Measurements from ENCODE around the gene TRIO. TPM values are rescaled to one million over a fixed set of nuclear protein-coding genes. Genes with fewer than 3 reads are reported as not detected.

The TRIO gene
- total and polyA plus RNA-seq, 2 donors (not counting 3 experiments of a cell fraction or from before 2014, with no cell fraction given), result 82.9 to 248 TPM

- H3K9me1 ChIP-seq (replicated peaks; ENCODE audit: control insufficient read depth, extremely low read depth, insufficient read depth, low read length), result no peaks in the 10 kb centered on the region
- FAIRE-seq (no peak), DNase-seq (ENCODE audit: low read depth, low spot score) (no peak)
- dilution Hi-C loops (cut with MboI; ENCODE audit: extremely low pct_ligation_motif_present, low sequenced_read_pairs) (no loop called here), intact Hi-C loops (cut with micrococcal nuclease) (no loop called here)
- peaks cover 19% of the 10 kb centered on the region for H4K20me1 ChIP-seq (replicated peaks; ENCODE audit: control insufficient read depth, extremely low read depth, insufficient read depth, low read length)
- no peaks in the 10 kb centered on the region for H3K9me3 ChIP-seq (replicated peaks; ENCODE audit: control insufficient read depth, insufficient read depth, low read length)
- H3K4me1 ChIP-seq (ENCODE audit: control insufficient read depth, extremely low read depth, insufficient read depth, low read length), result peaks cover 22% of the 10 kb centered on the region
- no peaks in the 10 kb centered on the region for H3K27me3 ChIP-seq (ENCODE audit: control insufficient read depth in 2 of 2, insufficient read depth in 2 of 2, low read length in 2 of 2)
- no peaks in the 10 kb centered on the region for H3K36me3 ChIP-seq (ENCODE audit: control insufficient read depth in 2 of 2, extremely low read depth in 1 of 2, insufficient read depth in 2 of 2, low read length in 2 of 2)
- no peak overlapping the region for H3K4me2 ChIP-seq (ENCODE audit: insufficient read depth, low read length)
- no peak for TF ChIP-seq MAX (IDR thresholded peaks at IDR 0.05; ENCODE audit: insufficient read depth, insufficient read length)
- TF ChIP-seq EZH2 (IDR thresholded peaks at IDR 0.05; ENCODE audit: borderline replicate concordance, low read depth, low read length, severe bottlenecking), result no peak
- no peak for TF ChIP-seq GATA2 (IDR thresholded peaks at IDR 0.05; ENCODE audit: insufficient read depth, insufficient read length, low read depth, low read length)
- TF ChIP-seq CTCF (IDR thresholded peaks at IDR 0.05; ENCODE audit: extremely low read depth in 1 of 2, insufficient read depth in 1 of 2, low read depth in 1 of 2, low read length in 2 of 2), result no peak
- no peak for TF ChIP-seq JUN (IDR thresholded peaks at IDR 0.05; ENCODE audit: borderline replicate concordance, insufficient read depth, insufficient read length, low read depth)
- no peak for TF ChIP-seq FOS (IDR thresholded peaks at IDR 0.05; ENCODE audit: borderline replicate concordance, insufficient read depth, low read length)
- TF ChIP-seq MYC (IDR thresholded peaks at IDR 0.05; ENCODE audit: low read depth, low read length), result no peak
- no peak for TF ChIP-seq POLR2AphosphoS5 (IDR thresholded peaks at IDR 0.05; ENCODE audit: insufficient read depth, low read depth, low read length)
- TF ChIP-seq POLR2A (IDR thresholded peaks at IDR 0.05; ENCODE audit: low read depth, low read length), result no peak
- H3K27ac ChIP-seq (ENCODE audit: insufficient read depth, low read depth, low read length), result no peak overlapping the region
- no peak overlapping the region for H3K9ac ChIP-seq (replicated peaks; ENCODE audit: extremely low read depth, insufficient read depth, low read length)
- peaks cover 100% of the 10 kb centered on the region for H3K79me2 ChIP-seq (ENCODE audit: control insufficient read depth, insufficient read depth, low read length)
- ChIA-PET POLR2A (no interaction called here), CTCF (no interaction called here)
- no TSS peak for BruUV-seq (replicated peaks)
- H3K4me3 ChIP-seq (replicated peaks in 1 of 3; ENCODE audit: insufficient read depth in 1 of 3, low read depth in 1 of 3, low read length in 3 of 3), result no peak overlapping the region
- H2AFZ ChIP-seq (ENCODE audit: low read depth, low read length), result no peak overlapping the region
Observed at GRCh38 chr5:14236757-14237156, 93.6 kb downstream of the TRIO start.
